COLO829 (cell line): ENCODE results near the gene HAAO.

ENCODE experiments used
- DNase-seq: peaks from one replicate; pipeline ENCODE4 v3.0.0; 2012; ENCODE audit warnings: low spot score

HAAO gene

GRCh38 chr2:42812899-42813479 lies 20.6 kb upstream of the HAAO start:
- DNase-seq, result no peak

- DNase-seq, result no peak
These were observed 18.8 kb upstream of the HAAO start for GRCh38 chr2:42810971-42811811.

GRCh38 chr2:42810121-42810970 lies 18.0 kb upstream of the HAAO start:
- peak; percentile 93 for DNase-seq

- DNase-seq, result peak; percentile 58
These were observed 17.4 kb upstream of the HAAO start for GRCh38 chr2:42809819-42810120.

- no peak for DNase-seq
These were observed 16.9 kb upstream of the HAAO start for GRCh38 chr2:42809131-42809818.

GRCh38 chr2:42808301-42808700 lies 15.9 kb upstream of the HAAO start:
- no peak for DNase-seq

GRCh38 chr2:42806786-42807185 lies 14.4 kb upstream of the HAAO start:
- no peak for DNase-seq

- DNase-seq, result no peak
These were observed 12.5 kb upstream of the HAAO start for GRCh38 chr2:42804891-42805290.

- no peak for DNase-seq
These were observed 12.0 kb upstream of the HAAO start for GRCh38 chr2:42804338-42804737.

- no peak for DNase-seq
These were observed 9.8 kb upstream of the HAAO start for GRCh38 chr2:42802150-42802549.

GRCh38 chr2:42801381-42801780 lies 9.0 kb upstream of the HAAO start:
- no peak for DNase-seq

- DNase-seq, result no peak
These were observed 8.6 kb upstream of the HAAO start for GRCh38 chr2:42800981-42801380.

- no peak for DNase-seq
These were observed 8.1 kb upstream of the HAAO start for GRCh38 chr2:42800461-42800962.

GRCh38 chr2:42799881-42800280 lies 7.5 kb upstream of the HAAO start:
- no peak for DNase-seq

GRCh38 chr2:42797281-42797680 lies 4.9 kb upstream of the HAAO start:
- no peak for DNase-seq

- DNase-seq, result no peak
These were observed 4.3 kb upstream of the HAAO start for GRCh38 chr2:42796427-42797248.

GRCh38 chr2:42795841-42796301 lies 3.5 kb upstream of the HAAO start:
- DNase-seq, result no peak

GRCh38 chr2:42795275-42795674 lies 2.9 kb upstream of the HAAO start:
- no peak for DNase-seq

GRCh38 chr2:42794271-42795046 lies 2.1 kb upstream of the HAAO start:
- no peak for DNase-seq
